SK-N-SH (cell line): Measurements from ENCODE around the gene FECH. TPM values are rescaled to one million over a fixed set of nuclear protein-coding genes. Genes with fewer than 3 reads are reported as not detected.
A peak's percentile ranks its signal among the peaks of the same experiment; 100 is the strongest.

Experiments
- CTCF ChIA-PET: fragments of 300-600, 350-600 bp; formaldehyde crosslinking; extraction: SDS; loops from one replicate; lab custom pipeline; 2021; lab: Yijun Ruan, JAX
- POLR2A ChIA-PET: fragments of 350-600 bp; sonication (Branson Sonifier 250); formaldehyde crosslinking; extraction: SDS; loops from one replicate; lab custom pipeline; 2020; ENCODE audit warnings: antibody characterized with exemption, inconsistent platforms; lab: Yijun Ruan, JAX
- DNase-seq: peaks from one replicate; pipeline ENCODE4 v3.0.0; 2012
- H2AFZ ChIP-seq: fragments of 200-600 bp; sonication (generic); 2 replicates; pipeline ENCODE4 v1.8.1; 2016; ENCODE audit warnings: antibody characterized with exemption, mild to moderate bottlenecking, low read depth
- H3F3A ChIP-seq: fragments of 200-600 bp; sonication (generic); replicated peaks from 2 replicates; pipeline ENCODE3; 2016; ENCODE audit warnings: antibody characterized with exemption, mild to moderate bottlenecking; ENCODE audit not compliant: insufficient read depth
- H3K27ac ChIP-seq, 2 experiments: fragments of 200-500 bp in 1 of 2; fragments of 200-600 bp in 1 of 2; sonication (Bioruptor generic) in 1 of 2; sonication (generic), shearing (Covaris generic) in 1 of 2; 2 replicates each; pipeline versions ENCODE4 v1.5.1 to v1.6.1; 2014 to 2016; ENCODE audit warnings: low read depth in 2 of 2, inconsistent platforms in 1 of 2, low read length in 1 of 2, mild to moderate bottlenecking in 1 of 2, mixed read lengths in 1 of 2
- H3K27me3 ChIP-seq: fragments of 200-600 bp; sonication (generic), shearing (Covaris generic); 2 replicates; pipeline ENCODE4 v1.6.1; 2016; ENCODE audit warnings: mixed run types; ENCODE audit not compliant: insufficient read depth
- H3K36me3 ChIP-seq, 2 experiments: fragments of 200-500 bp in 1 of 2; fragments of 200-600 bp in 1 of 2; sonication (Bioruptor generic) in 1 of 2; sonication (generic) in 1 of 2; replicated peaks in 1 of 2; 2 replicates each; pipeline versions ENCODE3 to v1.5.1; 2014 to 2016; ENCODE audit warnings: low read length in 1 of 2, mild to moderate bottlenecking in 1 of 2; ENCODE audit not compliant: insufficient read depth in 2 of 2, control insufficient read depth in 1 of 2
- H3K4me1 ChIP-seq, 2 experiments: fragments of 200-500 bp in 1 of 2; fragments of 200-600 bp in 1 of 2; sonication (Bioruptor generic) in 1 of 2; sonication (generic), shearing (Covaris generic) in 1 of 2; 2 replicates each; pipeline versions ENCODE4 v1.5.1 to v1.6.1; 2014 to 2016; ENCODE audit warnings: low read depth in 1 of 2, low read length in 1 of 2, mixed run types in 1 of 2; ENCODE audit not compliant: insufficient read depth in 2 of 2, control insufficient read depth in 1 of 2
- H3K4me2 ChIP-seq: fragments of 200-600 bp; sonication (generic), shearing (Covaris generic); 2 replicates; pipeline ENCODE4 v1.6.1; 2017; ENCODE audit warnings: mixed run types
- H3K4me3 ChIP-seq, 2 experiments: fragments of 200-500 bp in 1 of 2; fragments of 200-600 bp in 1 of 2; sonication (Bioruptor generic) in 1 of 2; sonication (generic), shearing (Covaris generic) in 1 of 2; 2 replicates each; pipeline versions ENCODE4 v1.5.1 to v1.8.1; 2014 to 2016; ENCODE audit warnings: low read depth in 2 of 2, inconsistent platforms in 1 of 2, low read length in 1 of 2, mild to moderate bottlenecking in 1 of 2, mixed read lengths in 1 of 2, moderate library complexity in 1 of 2
- H3K79me2 ChIP-seq: fragments of 200-600 bp; sonication (generic); 2 replicates; pipeline ENCODE4 v1.8.1; 2017; ENCODE audit warnings: mild to moderate bottlenecking; ENCODE audit not compliant: insufficient read depth
- H3K9ac ChIP-seq: fragments of 200-600 bp; sonication (generic); 2 replicates; pipeline ENCODE4 v1.6.1; 2017; ENCODE audit warnings: mixed run types
- H3K9me2 ChIP-seq: fragments of 200-600 bp; sonication (generic); 2 replicates; pipeline ENCODE4 v1.6.1; 2017; ENCODE audit warnings: mixed run types
- H3K9me3 ChIP-seq: fragments of 200-600 bp; sonication (generic); 2 replicates; pipeline ENCODE4 v1.6.1; 2017; ENCODE audit warnings: mixed run types, mild to moderate bottlenecking, moderate library complexity
- H4K20me1 ChIP-seq: fragments of 200-600 bp; sonication (generic); 2 replicates; pipeline ENCODE4 v1.6.1; 2017; ENCODE audit warnings: mild to moderate bottlenecking, mixed run types; ENCODE audit not compliant: insufficient read depth
- CHD2 ChIP-seq: fragments of 150-350 bp; IDR thresholded peaks from 2 replicates; pipeline ENCODE4 v1.6.1; 2018; ENCODE audit warnings: low read length; ENCODE audit not compliant: partially characterized antibody
- ELF1 ChIP-seq: IDR thresholded peaks from 2 replicates; pipeline ENCODE4 v1.4.0; 2012
- EP300 ChIP-seq, 2 experiments: IDR thresholded peaks; 2 replicates each; pipeline versions ENCODE4 v1.4.0 to v1.6.1; 2012; ENCODE audit warnings: borderline replicate concordance in 1 of 2, low read depth in 1 of 2, low read length in 1 of 2
- FOSL2 ChIP-seq: IDR thresholded peaks from 2 replicates; pipeline ENCODE4 v1.4.0; 2012; ENCODE audit warnings: low read depth, mild to moderate bottlenecking, moderate library complexity, borderline replicate concordance
- FOXJ3 ChIP-seq: sonication (generic); formaldehyde crosslinking; IDR thresholded peaks from 2 replicates; pipeline ENCODE4 v1.5.1; 2020; ENCODE audit warnings: mild to moderate bottlenecking, missing genetic modification reagents
- GABPA ChIP-seq: IDR thresholded peaks from 2 replicates; pipeline ENCODE4 v1.4.0; 2012; ENCODE audit warnings: low read depth, mild to moderate bottlenecking
- MEF2A ChIP-seq: IDR thresholded peaks from 2 replicates; pipeline ENCODE4 v1.4.0; 2012; ENCODE audit warnings: low read depth, borderline replicate concordance
- MXI1 ChIP-seq: IDR thresholded peaks from 2 replicates; pipeline ENCODE4 v1.6.1; 2012; ENCODE audit warnings: mild to moderate bottlenecking, low read depth, low read length, improper control_type of control experiment
- NRF1 ChIP-seq: IDR thresholded peaks from 2 replicates; pipeline ENCODE4 v1.6.1; 2012; ENCODE audit warnings: low read depth, mild to moderate bottlenecking, low read length
- POLR2AphosphoS5 ChIP-seq: IDR thresholded peaks from 2 replicates; pipeline ENCODE4 v1.6.1; 2012; ENCODE audit warnings: low read depth, low read length
- RCOR1 ChIP-seq: fragments of 150-350 bp; IDR thresholded peaks from 2 replicates; pipeline ENCODE4 v1.6.1; 2017; ENCODE audit warnings: antibody characterized with exemption, low read length
- SIN3A ChIP-seq: IDR thresholded peaks from 2 replicates; pipeline ENCODE4 v1.6.1; 2012; ENCODE audit warnings: low read depth, mild to moderate bottlenecking, low read length, moderate library complexity, borderline replicate concordance
- TCF12 ChIP-seq: IDR thresholded peaks from 2 replicates; pipeline ENCODE4 v1.4.0; 2012
- YY1 ChIP-seq: IDR thresholded peaks from 2 replicates; pipeline ENCODE4 v1.4.0; 2012; ENCODE audit warnings: low read depth, mild to moderate bottlenecking
- WGBS: methylation state at CpG from one replicate; pipeline ENCODE4 v1.1.6; 2017; ENCODE audit warnings: low lambda C conversion rate; 5-methylcytosine and 5-hydroxymethylcytosine counted together
- polyA plus RNA-seq, 3 experiments: library from polyadenylated mRNA; depleted of rRNA; stranded (reverse); fragments of >200 nt; gene quantifications; 2 replicates each; pipeline ENCODE4 v1.2.3, GENCODE V29; 2012
- TF ChIP-seq, protein P1 (sequence below): IDR thresholded peaks from 2 replicates; pipeline ENCODE4 v1.4.0; 2012; ENCODE audit warnings: low read depth
- TF ChIP-seq, protein P2 (sequence below): IDR thresholded peaks from 2 replicates; pipeline ENCODE4 v1.4.0; 2012; ENCODE audit warnings: low read depth, borderline replicate concordance
- TF ChIP-seq, protein P3 (sequence below): IDR thresholded peaks from 2 replicates; pipeline ENCODE4 v1.4.0; 2012; ENCODE audit warnings: low read depth, borderline replicate concordance

Gene FECH
- polyA plus RNA-seq, 1 of the 3 experiments (the other 2 are of a cell fraction) = 44.4 TPM

DNA sequence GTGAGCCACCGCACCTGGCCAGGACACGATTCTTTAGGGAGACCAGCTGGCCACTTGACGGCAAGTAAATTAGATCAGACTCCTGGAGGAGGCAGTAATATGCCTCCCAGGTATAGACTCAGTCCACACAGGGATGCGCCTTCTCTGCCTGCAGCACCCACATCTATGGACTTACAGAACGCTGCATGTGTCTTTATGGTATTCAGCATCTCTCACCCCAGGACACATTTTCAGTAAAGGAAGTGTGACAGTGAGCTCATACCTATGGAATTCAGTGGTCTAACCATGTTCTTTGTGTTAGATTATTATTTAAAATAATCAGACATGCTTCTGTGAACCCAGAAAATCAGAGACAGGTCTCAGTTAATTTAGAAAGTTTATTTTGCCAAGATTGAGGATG, 41.0 kb upstream of the FECH start:
- WGBS = 84% methylated on average over 4 of the region's 5 CpGs
- ChIA-PET CTCF (interaction anchor here (0.6 kb wide), 1 partner anchor 28 kb away, joined by 3 read pairs; no protein-coding TSS in a partner anchor), POLR2A (no interaction called here)
- Histone ChIP-seq H2AFZ (peak overlapping the region; percentile 61; the same call in 1 of the 2 replicates), H3K36me3 (no peaks in the 10 kb centered on the region), H3K9me3 (no peaks in the 10 kb centered on the region), H3K4me1 (peaks cover 0 to 2% of the 10 kb centered on the region in 2 experiments; a peak in 2 of 4 replicates), H3K9ac (no peak overlapping the region), H3K4me3 (no peak overlapping the region), H3K79me2 (0 out of 2 replicates have a peak, but pooled peaks cover 3% of the 10 kb centered on the region), H3K27ac (no peak overlapping the region), H3K27me3 (no peaks in the 10 kb centered on the region), H3K9me2 (no peaks in the 10 kb centered on the region)
- no peak for DNase-seq
- TF ChIP-seq, protein P1, sequence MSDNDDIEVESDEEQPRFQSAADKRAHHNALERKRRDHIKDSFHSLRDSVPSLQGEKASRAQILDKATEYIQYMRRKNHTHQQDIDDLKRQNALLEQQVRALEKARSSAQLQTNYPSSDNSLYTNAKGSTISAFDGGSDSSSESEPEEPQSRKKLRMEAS = no peak
- TF ChIP-seq, protein P2, sequence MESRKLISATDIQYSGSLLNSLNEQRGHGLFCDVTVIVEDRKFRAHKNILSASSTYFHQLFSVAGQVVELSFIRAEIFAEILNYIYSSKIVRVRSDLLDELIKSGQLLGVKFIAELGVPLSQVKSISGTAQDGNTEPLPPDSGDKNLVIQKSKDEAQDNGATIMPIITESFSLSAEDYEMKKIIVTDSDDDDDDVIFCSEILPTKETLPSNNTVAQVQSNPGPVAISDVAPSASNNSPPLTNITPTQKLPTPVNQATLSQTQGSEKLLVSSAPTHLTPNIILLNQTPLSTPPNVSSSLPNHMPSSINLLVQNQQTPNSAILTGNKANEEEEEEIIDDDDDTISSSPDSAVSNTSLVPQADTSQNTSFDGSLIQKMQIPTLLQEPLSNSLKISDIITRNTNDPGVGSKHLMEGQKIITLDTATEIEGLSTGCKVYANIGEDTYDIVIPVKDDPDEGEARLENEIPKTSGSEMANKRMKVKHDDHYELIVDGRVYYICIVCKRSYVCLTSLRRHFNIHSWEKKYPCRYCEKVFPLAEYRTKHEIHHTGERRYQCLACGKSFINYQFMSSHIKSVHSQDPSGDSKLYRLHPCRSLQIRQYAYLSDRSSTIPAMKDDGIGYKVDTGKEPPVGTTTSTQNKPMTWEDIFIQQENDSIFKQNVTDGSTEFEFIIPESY = no peak
- no peak for TF ChIP-seq GABPA
- no peak for TF ChIP-seq MXI1
- no peak for TF ChIP-seq MEF2A
- no peak for TF ChIP-seq SIN3A
- no peak for TF ChIP-seq YY1
- no peak for TF ChIP-seq EP300 (IDR thresholded peaks at IDR 0.05; ENCODE audit: borderline replicate concordance in 1 of 2, low read depth in 1 of 2, low read length in 1 of 2)
- no peak for TF ChIP-seq CHD2
- no peak for TF ChIP-seq TCF12
- TF ChIP-seq FOXJ3 (CRISPR knock-in tag) = no peak
- TF ChIP-seq RCOR1 = no peak
- no peak for TF ChIP-seq FOSL2
- TF ChIP-seq, protein P3, sequence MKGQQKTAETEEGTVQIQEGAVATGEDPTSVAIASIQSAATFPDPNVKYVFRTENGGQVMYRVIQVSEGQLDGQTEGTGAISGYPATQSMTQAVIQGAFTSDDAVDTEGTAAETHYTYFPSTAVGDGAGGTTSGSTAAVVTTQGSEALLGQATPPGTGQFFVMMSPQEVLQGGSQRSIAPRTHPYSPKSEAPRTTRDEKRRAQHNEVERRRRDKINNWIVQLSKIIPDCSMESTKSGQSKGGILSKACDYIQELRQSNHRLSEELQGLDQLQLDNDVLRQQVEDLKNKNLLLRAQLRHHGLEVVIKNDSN = no peak
- no peak for TF ChIP-seq POLR2AphosphoS5
- no peak for TF ChIP-seq ELF1
- no peak for TF ChIP-seq NRF1
- TF ChIP-seq, all 33 proteins: peak for 0
- no peak overlapping the region for H3K4me2 ChIP-seq
- H3F3A ChIP-seq = peaks cover 15% of the 10 kb centered on the region
- no peaks in the 10 kb centered on the region for H4K20me1 ChIP-seq

DNA sequence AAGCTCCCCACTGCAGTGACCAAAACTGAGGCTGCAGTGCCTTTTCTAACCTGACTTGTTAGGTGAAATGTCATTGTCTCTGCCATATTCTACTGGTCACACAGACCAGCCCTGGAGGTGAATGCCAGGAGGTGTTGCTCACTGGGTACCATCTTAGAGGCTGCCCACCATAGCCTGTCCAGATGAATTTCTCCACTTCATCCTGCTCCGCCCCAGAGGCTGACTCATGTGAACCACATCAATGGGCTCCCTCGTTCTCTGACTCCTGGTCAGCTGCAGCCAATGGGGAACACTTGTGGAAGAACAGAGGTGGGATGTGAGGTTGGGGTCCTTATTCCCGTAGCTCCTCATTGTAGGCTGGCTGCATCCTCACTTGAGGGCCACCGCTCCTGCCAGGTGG, 38.5 kb upstream of the FECH start:
- WGBS = 75% methylated on average over 3 of the region's 4 CpGs
- H3F3A ChIP-seq = peaks cover 9% of the 10 kb centered on the region
- ChIA-PET CTCF (no interaction called here), POLR2A (interaction anchor here (0.7 kb wide), 1 partner anchor 32 kb away, joined by 3 read pairs; no protein-coding TSS in a partner anchor)
- H2AFZ ChIP-seq = no peak overlapping the region
- no peak overlapping the region for H3K27ac ChIP-seq
- no peak overlapping the region for H3K4me2 ChIP-seq
- no peak overlapping the region for H3K9ac ChIP-seq
- H3K4me3 ChIP-seq = no peak overlapping the region
- H3K9me2 ChIP-seq = no peaks in the 10 kb centered on the region
- no peaks in the 10 kb centered on the region for H3K27me3 ChIP-seq
- DNase-seq = no peak
- no peaks in the 10 kb centered on the region for H3K9me3 ChIP-seq
- H3K79me2 ChIP-seq = peaks cover 16% of the 10 kb centered on the region
- H4K20me1 ChIP-seq = no peaks in the 10 kb centered on the region
- H3K36me3 ChIP-seq = no peaks in the 10 kb centered on the region
- H3K4me1 ChIP-seq = peaks cover 7 to 8% of the 10 kb centered on the region in 2 experiments; a peak in 3 of 4 replicates
- no peak for TF ChIP-seq FOXJ3 (CRISPR knock-in tag)
- TF ChIP-seq FOSL2 = peak; percentile 16; the same call in 1 of the 2 replicates
